HG02981 (cell line): Measurements from ENCODE around the gene MOB1B.
"Not testable (repeated sequence)": the region's sequence is repeated elsewhere in the genome, so short reads cannot be mapped to it uniquely, and the experiment has no call there.

ENCODE experiments used
- ATAC-seq: cut with Tn5 transposase; IDR thresholded peaks from one replicate; pipeline ENCODE4 v1.9.1; 2021; ENCODE audit warnings: mild to moderate bottlenecking, moderate library complexity; ENCODE audit not compliant: unreplicated experiment

MOB1B gene

DNA sequence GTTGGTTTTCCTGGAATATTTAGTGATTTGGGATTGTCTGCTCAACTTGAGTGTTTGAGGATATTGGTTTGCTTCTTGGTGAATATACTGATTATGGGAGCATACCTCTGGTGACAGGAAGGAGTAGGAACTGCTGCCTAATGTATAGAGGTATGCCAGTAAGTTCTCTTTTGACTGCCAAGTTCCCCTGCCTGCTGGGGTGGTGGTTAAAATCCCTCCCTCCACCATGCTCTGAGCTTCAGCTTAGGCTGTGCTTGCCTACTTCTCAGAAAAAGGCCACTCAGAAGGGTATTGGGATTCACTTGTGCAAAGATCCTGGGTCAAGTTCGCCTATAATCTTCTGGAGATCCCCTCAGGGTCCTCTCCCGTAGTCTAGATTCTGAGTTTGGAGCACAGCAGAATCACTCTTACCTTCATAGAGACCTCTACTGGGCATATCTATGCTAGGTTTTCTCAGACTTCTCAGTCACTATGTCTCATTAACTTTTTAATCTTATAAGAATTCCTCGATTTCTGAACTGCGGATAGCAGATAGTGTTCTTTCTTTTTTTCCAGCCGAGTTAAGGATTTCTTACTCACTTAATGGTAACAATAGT is 46.6 kb downstream of the MOB1B start:
- ATAC-seq = no peak

DNA sequence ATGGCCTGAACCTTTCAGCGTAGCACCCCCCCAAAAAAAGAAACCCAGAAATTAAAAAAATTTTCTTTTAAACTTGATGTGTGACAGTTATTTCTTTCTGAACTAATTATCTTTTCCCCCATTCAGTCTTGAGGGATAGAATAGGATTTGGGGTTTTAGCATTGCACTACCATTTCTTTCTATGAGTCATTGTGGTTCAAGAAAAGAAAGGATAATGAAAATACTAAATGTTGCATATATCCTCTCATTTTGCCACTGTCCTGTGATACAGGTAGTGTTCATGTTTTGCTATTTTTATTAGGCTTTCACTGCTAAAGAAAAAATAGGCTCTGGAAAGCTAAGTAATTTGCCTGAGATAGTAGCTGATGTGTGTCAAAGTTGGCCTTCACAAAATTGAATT is 51.9 kb downstream of the MOB1B start:
- ATAC-seq = no peak

DNA sequence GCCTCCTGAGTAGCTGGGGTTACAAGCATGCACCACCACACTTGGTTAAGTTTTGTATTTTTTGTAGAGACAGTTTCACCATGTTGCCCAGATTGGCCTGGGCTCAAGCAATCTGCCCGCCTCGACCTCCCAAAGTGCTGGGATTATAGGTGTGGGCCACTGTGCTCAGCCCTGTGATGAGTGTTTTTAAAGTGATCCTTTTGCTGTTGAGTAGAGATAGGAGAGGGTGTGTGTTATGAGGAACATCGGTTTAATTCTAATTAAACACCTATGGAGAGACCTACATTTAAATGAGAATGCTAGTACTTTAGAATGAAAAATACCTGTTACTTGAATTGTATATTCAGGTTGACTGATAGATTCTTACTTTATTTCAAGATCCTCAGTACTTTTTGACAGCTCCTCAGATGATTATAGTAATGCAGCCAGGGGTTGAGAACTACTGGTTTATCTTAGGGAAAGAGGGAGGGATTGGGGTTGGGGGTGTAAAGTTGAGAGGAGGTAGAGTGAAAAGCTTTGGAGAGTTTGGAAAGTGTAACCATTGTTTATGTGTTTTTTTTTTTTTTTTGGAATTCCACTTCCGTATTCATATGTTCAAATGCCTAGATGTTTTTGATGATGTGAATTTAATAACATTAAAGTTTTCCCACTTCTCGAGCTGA is 54.5 kb downstream of the MOB1B start:
- no peak for ATAC-seq

DNA sequence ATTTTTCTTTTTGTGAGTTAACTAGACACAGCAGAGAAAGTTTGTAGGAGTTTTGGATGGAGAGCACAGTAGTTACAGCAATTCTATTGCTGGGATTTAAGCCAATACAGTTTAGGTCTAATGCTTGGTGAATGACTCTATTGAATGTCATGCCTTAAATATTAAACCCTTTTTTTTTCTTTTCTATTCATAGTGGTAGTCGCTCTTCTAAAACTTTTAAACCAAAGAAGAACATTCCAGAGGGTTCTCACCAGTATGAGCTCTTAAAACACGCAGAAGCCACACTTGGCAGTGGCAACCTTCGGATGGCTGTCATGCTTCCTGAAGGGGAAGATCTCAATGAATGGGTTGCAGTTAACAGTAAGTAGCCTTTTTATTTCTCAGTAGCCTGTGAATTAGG is 56.5 kb downstream of the MOB1B start:
- no peak for ATAC-seq

DNA sequence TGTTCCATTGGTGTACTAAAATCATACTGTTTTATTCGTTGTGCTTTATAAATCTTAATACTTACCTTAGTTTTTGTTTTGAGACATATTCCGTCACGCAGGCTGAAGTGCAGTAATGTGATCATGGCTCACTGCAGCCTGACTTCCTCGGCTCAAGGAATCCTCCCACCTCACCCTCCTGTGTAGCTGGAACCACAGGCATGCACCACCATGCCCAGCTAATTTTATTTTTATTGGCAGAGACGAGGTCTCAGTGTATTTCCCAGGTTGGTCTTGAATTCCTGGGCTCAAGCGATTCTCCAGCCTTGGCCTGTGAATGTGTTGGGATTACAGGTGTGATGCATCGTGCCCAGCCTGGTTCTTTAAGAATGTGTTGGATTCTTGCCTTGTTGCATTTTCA is 66.9 kb downstream of the MOB1B start:
- no peak for ATAC-seq

DNA sequence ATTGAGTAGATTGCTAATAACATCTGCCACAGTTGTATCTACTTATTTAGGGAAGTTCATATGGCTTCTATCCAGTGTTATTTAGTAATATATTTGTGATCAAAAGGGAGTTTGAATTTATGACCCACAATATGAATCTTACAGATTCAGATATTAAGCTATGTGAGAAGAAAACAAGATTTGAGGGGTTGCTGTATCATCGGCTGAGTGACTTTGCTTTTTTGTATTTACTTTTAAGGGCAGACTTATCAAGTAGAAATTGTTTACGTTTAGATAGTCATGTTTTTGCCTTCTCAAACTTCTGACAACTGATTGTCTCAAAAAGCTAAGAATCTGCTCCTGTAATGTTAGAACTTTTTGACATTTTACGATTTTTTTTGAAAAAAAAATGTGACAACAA is 74.1 kb downstream of the MOB1B start:
- ATAC-seq = no peak

DNA sequence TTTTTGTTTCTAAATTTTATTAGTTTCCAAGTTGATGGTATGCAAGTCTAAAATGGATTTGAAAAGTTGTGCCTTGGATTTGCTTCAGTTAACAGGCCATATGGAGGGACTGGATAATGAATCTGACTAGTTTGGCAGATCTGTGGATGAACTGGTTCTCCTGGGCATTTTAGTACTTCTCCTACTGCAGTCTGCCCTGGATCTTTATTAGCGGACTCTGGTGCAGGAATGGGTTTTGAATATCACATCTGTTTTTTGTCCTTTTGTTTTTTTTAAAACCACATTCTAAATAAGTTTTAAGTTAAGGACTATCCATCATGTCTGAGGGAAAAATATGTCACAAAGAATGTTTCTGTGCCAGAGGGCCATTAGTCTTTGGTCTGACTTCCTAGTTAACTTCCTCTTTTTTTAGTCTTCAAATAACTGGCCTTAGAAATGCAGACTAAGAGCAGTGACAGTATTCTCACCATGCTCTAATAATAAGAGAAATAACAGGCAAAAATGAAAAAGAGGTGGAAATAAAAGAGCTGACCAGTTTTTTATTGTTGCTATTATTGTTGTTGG is 77.4 kb downstream of the MOB1B start:
- peak; percentile 51 for ATAC-seq

DNA sequence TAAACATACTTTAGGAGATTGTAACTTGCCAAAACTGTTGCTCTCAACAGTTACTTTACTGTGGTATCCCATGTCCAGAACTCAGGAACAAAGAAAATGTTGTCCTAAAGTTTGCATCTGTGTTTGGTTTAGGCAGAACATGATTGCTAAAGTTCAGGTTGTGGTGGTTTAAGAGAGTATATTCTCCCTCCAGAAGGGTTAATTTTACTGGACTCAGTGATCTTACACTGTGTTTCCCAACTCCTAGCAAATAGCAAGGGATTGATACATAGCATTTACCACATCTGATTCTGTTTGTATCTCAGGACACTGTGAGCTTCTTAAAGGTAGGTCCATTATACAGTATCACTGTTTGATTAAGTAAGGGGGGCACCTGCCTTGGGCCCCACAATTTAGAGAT is 78.0 kb downstream of the MOB1B start:
- no peak for ATAC-seq

DNA sequence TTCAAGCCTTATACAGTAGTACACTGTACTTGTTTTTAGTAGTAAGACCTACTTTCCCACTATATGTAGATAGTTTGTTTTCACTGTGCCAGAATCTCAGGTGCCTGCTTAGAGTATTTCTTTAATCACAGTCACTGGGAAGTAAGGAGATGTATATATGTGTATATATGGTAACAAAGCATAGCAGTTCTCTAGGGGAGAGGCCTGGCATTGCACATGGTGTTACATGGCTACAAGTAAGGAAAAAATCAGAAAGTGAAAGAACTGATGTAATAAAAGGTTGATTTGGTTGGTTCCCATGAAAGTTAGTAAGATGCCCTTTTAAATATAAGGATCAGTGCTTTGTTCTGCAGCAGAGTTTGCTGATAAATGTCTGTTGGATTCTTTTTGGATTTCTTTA is 81.9 kb downstream of the MOB1B start:
- ATAC-seq = no peak

DNA sequence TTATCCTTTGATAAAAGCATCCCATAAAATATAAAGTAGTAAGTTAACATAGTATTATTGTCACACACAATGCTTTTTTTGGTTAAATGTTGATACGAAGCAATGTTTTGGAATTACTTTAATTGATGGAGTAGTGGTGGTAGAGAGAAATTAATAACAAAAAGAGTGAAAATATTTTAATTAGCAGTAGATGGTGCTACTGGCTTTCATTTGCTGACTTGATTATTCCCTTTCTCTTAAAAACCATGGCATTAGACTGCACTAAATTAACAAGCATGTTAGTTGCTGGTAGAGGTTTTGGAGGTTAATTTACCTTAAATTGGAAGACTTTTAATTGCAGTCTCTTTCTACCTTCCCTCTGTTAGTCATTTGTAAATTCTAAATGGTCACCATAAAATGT is 82.4 kb downstream of the MOB1B start:
- ATAC-seq = no peak

DNA sequence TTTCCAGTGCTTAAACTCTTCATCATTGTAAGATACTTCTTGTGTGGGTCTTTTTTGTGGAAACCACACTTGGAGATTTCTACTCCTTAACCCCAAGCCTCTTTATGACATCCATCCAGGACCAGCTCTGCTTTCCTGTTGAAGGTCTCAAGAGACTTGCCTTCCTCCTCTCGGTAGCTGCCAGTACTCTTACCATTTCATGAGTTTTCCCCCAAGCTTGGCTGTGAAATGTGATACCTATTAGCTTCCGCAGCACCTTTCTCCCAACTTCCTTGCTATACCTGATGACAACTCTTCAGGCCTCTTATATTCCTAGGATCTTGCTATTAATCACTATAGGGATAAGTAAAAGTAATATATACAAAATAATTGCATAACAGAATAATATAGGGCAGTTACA is 89.4 kb downstream of the MOB1B start:
- no peak for ATAC-seq

DNA sequence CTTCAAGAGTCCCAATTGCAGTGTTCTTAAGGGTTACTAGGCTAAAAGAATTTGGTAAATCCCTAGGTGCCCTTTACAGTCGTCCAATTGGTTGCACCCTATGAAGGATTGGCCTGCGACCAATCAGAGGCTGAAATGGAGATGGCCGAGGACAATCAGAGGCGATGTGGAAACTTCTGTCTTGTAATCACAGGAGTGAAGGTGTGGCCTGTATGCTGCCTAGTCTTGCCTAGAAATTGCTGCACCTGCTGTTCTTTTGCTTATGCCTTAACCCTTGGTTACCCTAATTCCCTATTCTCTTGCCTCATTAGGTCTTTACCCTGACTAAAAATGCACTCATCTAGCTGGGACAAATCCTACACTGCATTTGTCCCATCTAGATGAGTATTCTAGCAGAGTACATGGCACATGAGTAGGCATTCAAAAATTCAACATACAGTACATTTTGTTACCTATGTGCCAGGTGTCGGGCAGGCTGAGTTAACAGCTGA is 90.3 kb downstream of the MOB1B start:
- ATAC-seq = no peak

DNA sequence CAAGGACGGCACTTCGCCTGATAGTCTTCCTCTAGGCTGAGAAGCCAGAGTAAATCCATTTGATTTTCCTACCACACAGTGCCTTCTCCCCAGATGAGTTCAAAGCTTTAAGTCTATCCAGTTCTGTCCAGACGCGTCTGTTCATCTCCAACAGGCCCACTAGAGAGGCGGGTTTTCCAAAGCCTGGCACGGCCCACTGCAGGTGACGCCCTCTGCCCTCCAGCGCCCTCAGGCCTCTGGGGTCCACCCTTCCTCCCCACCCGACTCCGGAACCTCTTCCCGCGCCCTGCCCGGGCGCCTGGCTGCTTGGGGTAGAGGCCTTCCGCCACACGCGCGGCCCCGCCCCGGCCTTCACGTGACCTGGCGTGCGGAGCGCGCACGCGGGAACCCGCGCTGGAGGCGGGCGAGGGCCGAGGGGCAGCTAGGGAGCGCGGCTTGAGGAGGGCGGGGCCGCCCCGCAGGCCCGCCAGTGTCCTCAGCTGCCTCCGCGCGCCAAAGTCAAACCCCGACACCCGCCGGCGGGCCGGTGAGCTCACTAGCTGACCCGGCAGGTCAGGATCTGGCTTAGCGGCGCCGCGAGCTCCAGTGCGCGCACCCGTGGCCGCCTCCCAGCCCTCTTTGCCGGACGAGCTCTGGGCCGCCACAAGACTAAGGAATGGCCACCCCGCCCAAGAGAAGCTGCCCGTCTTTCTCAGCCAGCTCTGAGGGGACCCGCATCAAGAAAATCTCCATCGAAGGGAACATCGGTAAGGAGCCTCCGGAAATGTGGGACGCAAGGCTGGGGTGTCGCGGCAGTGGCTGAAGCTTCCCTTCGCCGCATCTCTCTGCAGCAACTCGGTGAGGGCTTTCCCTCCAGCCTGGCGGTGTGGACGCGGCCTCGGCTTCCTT is 91.3 kb downstream of the MOB1B start, which contains the start of gene DCK:
Gene DCK (plus strand): TSS at position 469 of the 888 bp plus-strand sequence. CDS start 187 bp downstream, at position 656.
- ATAC-seq = peak; percentile 82

DNA sequence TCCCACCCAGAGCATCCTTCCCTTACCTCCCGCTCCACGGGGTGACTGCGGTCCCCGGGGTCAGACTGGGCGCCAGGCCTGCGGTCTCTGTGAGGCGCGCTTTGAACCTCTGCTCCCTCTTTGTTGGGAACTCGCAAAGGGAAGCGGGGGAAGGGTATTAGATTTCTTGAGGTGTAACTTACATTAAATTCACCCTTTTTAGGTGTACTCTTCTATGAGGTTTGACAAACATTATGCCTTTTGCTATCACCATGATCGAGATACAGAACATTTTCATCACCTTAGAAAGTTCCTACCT is 91.8 kb downstream of the MOB1B start:
- ATAC-seq = no peak

DNA sequence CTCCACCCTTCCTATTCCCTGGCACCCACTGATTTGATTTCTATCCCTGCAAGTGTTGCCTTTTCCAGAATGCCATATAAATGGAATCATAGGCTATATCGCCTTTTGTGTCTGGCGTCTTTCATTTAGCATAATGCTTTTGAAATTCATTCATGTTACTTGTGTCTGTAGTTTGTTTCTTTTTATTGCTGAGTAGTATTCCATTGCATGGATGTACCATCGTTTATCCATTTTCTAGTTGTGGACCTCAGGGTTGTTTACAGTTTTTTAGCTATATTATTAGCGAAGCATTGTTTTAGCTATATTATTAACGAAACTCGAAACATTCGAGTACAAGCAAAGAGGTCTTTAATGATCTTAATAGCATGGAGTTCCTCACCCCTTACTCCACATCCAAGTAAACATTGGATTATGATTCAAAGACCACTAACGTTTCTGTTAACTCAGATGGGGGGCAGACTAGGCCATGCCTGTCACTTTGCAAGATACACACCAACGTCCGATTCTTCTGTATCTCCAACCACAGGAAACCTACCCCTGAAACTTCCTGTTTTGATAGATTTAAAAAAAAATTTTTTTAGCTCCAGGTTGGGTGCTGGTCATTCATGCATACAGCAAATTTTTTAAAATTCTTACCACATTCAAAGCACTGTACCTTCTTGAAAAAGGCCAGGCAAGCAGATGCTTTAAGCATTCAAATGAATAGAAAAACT is 92.4 kb downstream of the MOB1B start:
- peak; percentile 33 for ATAC-seq

DNA sequence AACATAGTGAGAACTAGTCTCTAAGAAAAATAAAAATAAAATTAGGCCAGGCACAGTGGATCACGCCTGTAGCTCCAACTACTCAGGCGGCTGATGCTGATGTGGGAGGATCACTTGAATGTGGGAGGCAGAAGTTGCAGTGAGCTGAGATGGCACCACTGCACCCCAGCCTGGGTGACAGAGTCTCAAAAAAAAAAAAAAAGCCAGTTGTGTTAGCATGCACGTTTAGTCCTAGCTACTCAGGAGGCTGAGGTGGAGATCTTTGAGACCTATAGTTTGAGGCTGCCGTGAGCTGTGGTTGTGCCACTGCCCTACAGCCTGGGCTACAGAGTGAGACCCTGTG is 93.8 kb downstream of the MOB1B start:
- ATAC-seq = no peak

DNA sequence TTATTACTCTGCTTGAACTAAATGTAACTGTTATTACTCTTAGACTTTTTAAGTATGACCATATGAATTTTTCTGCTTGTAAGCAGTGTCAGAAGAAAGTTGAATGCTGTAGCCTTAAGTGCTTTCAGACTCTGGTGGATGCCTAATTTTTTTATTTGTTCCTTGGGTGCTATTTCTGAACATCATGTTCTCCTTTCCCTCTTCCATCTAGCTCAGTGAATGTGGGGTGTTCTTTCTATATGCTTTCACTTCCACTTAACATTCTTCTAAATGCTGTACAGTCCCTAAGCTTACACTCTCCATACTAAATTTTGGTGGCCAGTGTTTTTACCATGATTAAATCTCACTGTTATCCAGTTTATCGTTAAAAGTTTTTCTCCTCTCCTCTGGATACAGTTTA is 94.9 kb downstream of the MOB1B start:
- no peak for ATAC-seq

DNA sequence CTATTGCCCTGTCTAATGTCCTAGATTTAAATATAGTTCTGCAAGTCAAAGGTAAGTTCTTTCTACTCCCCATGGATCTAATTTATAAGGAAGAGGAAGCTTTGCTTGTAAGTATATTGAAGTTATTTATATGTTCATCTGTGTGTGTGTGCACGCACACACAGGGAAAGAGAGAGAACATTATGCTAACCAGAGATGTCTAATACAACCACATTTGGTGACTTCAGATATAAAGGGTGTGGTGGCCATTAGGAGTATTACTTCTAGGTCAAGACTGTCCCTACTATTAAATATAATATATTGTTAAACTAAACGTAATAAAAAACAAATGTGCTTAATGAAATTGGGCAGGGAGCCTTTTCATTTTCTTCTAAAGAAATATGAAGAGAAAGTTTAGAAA is 95.4 kb downstream of the MOB1B start:
- no peak for ATAC-seq

DNA sequence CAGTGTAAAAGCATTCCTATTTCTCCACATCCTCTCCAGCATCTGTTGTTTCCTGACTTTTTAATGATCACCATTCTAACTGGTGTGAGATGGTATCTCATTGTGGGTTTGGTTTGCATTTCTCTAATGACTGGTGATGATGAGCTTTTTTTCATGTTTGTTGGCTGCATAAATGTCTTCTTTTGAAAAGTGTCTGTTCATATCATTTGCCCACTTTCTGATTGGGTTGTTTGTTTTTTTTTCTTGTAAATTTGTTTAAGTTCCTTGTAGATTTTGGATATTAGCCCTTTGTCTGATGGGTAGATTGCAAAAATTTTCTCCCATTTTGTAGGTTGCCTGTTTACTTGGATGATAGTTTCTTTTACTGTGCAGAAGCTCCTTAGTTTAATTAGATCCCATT is 97.5 kb downstream of the MOB1B start:
- not testable (repeated sequence) for ATAC-seq

DNA sequence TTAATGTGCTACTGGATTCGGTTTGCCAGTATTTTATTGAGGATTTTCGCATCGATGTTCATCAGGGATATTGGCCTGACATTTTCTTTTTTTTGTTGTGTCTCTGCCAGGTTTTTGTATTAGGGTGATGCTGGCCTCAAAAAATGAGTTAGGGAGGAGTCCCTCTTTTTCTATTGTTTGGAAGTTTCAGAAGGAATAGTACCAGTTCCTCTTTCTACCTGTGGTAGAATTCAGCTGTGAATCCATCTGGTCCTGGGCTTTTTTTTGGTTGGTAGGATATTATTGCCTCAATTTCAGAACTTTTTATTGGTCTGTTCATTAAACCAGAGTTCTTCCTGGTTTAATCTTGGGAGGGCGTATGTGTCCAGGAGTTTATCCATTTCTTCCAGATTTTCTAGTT is 99.2 kb downstream of the MOB1B start:
- not testable (repeated sequence) for ATAC-seq

DNA sequence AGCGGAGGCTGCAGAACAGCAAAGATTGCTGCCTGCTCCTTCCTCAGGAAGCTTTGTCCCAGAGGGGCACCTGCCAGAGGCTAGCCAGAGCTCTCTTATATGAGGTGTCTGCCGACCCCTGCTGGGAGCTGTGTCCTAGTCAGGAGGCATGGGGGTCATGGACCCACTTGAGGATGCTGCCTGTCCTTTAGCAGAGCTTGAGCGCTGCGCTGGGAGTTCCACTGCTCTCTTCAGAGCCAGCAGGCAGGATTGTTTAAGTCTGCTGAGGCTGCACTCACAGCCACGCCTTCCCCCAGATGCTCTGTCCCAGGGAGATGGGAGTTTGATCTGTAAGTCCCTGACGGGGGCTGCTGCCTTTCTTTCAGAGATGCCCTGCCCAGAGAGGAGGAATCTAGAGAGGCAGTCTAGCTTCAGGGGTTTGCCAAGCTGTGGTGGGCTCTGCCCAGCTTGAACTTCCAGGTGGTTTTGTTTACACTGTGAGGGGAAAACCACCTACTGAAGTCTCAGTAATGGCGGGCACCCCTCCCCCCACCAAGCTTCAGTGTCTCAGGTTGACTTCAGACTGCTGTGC is 102.2 kb downstream of the MOB1B start:
- no peak for ATAC-seq
